HepG2 (cell line): Measurements from ENCODE around the gene MAPK6. TPM values are rescaled to one million over a fixed set of nuclear protein-coding genes. Genes with fewer than 3 reads are reported as not detected.
A peak's percentile ranks its signal among the peaks of the same experiment; 100 is the strongest.

Experiments used
- BRD4 ChIP-seq: sonication (generic); formaldehyde crosslinking; IDR thresholded peaks from 2 replicates; pipeline ENCODE4 v1.4.0; 2020; ENCODE audit warnings: missing genetic modification reagents
- CC2D1A ChIP-seq: sonication (generic); formaldehyde crosslinking; IDR thresholded peaks from 2 replicates; pipeline ENCODE4 v1.8.1; 2023; ENCODE audit warnings: mild to moderate bottlenecking, missing genetic modification reagents
- EZH2 ChIP-seq: conservative IDR thresholded peaks from 2 replicates; pipeline ENCODE4 v1.6.1; 2012; ENCODE audit warnings: mild to moderate bottlenecking, low read depth, low read length, moderate library complexity
- FOXJ3 ChIP-seq: sonication (generic); formaldehyde crosslinking; IDR thresholded peaks from 2 replicates; pipeline ENCODE4 v1.4.0; 2020; ENCODE audit warnings: missing genetic modification reagents, mild to moderate bottlenecking, borderline replicate concordance
- FOXK1 ChIP-seq: sonication (generic); formaldehyde crosslinking; IDR thresholded peaks from 2 replicates; pipeline ENCODE4 v1.4.0; 2020; ENCODE audit warnings: low read depth, missing genetic modification reagents, borderline replicate concordance
- GLMP ChIP-seq: sonication (generic); formaldehyde crosslinking; IDR thresholded peaks from 2 replicates; pipeline ENCODE4 v1.9.0; 2021; ENCODE audit warnings: missing genetic modification reagents, mild to moderate bottlenecking, borderline replicate concordance
- HHEX ChIP-seq: IDR thresholded peaks from 2 replicates; pipeline ENCODE4 v1.6.1; 2016; ENCODE audit warnings: control low read depth
- KDM2A ChIP-seq: sonication (generic); formaldehyde crosslinking; IDR thresholded peaks from 2 replicates; pipeline ENCODE4 v1.4.0; 2020; ENCODE audit warnings: low read depth, missing genetic modification reagents, borderline replicate concordance
- NR1H2 ChIP-seq: sonication (generic); formaldehyde crosslinking; IDR thresholded peaks from 2 replicates; pipeline ENCODE4 v1.8.1; 2022; ENCODE audit warnings: low read depth, missing genetic modification reagents, borderline replicate concordance
- PRPF4 ChIP-seq: fragments of 200-400 bp; formaldehyde crosslinking; IDR thresholded peaks from 2 replicates; pipeline ENCODE4 v1.6.1; 2016; ENCODE audit warnings: low read length, low read depth; ENCODE audit not compliant: poor library complexity, severe bottlenecking
- RARA ChIP-seq: IDR thresholded peaks from 2 replicates; pipeline ENCODE4 v1.6.1; 2016; ENCODE audit warnings: missing genetic modification reagents, missing compliant biosample characterization
- REL ChIP-seq: sonication (generic); formaldehyde crosslinking; conservative IDR thresholded peaks from 2 replicates; pipeline ENCODE4 v1.8.0; 2022; ENCODE audit warnings: mild to moderate bottlenecking, missing genetic modification reagents, moderate library complexity
- SIX1 ChIP-seq: sonication (generic); formaldehyde crosslinking; IDR thresholded peaks from 2 replicates; pipeline ENCODE4 v1.4.0; 2020; ENCODE audit warnings: missing genetic modification reagents, borderline replicate concordance
- SMAD3 ChIP-seq: sonication (generic); formaldehyde crosslinking; IDR thresholded peaks from 2 replicates; pipeline ENCODE4 v1.4.0; 2020; ENCODE audit warnings: missing genetic modification reagents
- YEATS2 ChIP-seq: sonication (generic); formaldehyde crosslinking; IDR thresholded peaks from 2 replicates; pipeline ENCODE4 v1.4.0; 2020; ENCODE audit warnings: missing genetic modification reagents, borderline replicate concordance
- ZNF18 ChIP-seq: sonication (generic); formaldehyde crosslinking; IDR thresholded peaks from 2 replicates; pipeline ENCODE4 v1.8.0; 2022; ENCODE audit warnings: mild to moderate bottlenecking, missing genetic modification reagents; ENCODE audit not compliant: insufficient replicate concordance
- ZNF275 ChIP-seq: sonication (generic); formaldehyde crosslinking; IDR thresholded peaks from 2 replicates; pipeline ENCODE4 v1.8.0; 2022; ENCODE audit warnings: missing genetic modification reagents, mild to moderate bottlenecking, inconsistent platforms, borderline replicate concordance
- ZSCAN29 ChIP-seq: sonication (generic); formaldehyde crosslinking; conservative IDR thresholded peaks from 2 replicates; pipeline ENCODE4 v1.4.0; 2020; ENCODE audit warnings: mild to moderate bottlenecking, missing genetic modification reagents
- polyA plus RNA-seq, 8 experiments: library from polyadenylated mRNA; depleted of rRNA in 3 of 8; stranded (reverse) in 7 of 8; unstranded in 1 of 8; fragments of >200 nt; fragmentation: Illumina TruSeq in 4 of 8; extraction: Trizol in 4 of 8; gene quantifications; 2 replicates each; pipeline versions ENCODE4 v1.2.1 to v1.2.3, GENCODE V29; 2011 to 2016; ENCODE audit warnings: low read depth in 4 of 8, missing spikeins in 1 of 8, mixed read lengths in 1 of 8; ENCODE audit not compliant: insufficient read depth in 1 of 8
- total RNA-seq, 5 experiments: library from RNA; depleted of rRNA; stranded (reverse); fragments of >200 nt; fragmentation: Illumina TruSeq; extraction: Trizol; gene quantifications; 2 replicates each; pipeline ENCODE4 v1.2.3, GENCODE V29; 2016; ENCODE audit warnings: low read depth in 1 of 5
- TF ChIP-seq, protein P1 (sequence below): sonication (generic); formaldehyde crosslinking; IDR thresholded peaks from 2 replicates; pipeline ENCODE4 v1.4.0; 2020; ENCODE audit warnings: mild to moderate bottlenecking, low read depth, missing genetic modification reagents
- TF ChIP-seq, protein P2 (sequence below): sonication (generic); formaldehyde crosslinking; IDR thresholded peaks from 2 replicates; pipeline ENCODE4 v1.4.0; 2020; ENCODE audit warnings: mild to moderate bottlenecking, missing genetic modification reagents

MAPK6 gene
- total and polyA plus RNA-seq, 2 of the 13 experiments (the other 11 are each of a cell fraction or from before 2014, with no cell fraction given), result 89.5 to 99.7 TPM

DNA sequence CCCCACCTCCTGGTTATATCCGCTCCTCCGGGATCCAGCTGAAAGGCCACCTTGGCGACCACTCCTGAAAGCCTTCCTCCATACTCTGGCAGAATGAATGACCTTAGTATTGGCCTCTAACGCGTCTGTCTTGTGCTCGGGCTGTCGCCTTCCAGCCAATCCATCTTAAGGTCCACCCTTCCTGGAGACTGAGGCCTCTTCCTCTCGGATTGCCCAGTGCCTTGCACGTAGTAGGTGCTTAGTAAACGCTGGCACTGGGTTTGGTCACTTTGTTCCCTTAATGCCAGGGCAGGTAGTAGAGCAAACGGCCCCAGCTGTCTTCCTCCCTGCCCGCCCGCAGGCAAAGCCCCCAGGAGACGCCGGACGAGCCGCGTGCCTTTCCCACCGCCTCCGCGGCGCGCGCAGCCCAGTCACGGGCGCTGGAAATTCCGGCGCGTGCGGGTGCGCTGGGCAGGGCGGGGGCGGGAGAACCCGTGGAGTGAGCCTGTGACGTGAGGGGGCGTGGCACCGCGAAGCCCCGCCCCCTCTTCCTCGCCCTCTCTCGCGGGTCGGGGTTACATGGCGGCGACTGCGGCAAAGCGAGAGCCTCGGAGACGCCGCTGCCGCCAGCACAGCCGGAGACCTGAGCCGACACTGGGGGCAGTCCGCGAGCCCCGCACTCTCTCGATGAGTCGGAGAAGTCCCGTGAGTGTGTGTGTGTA is at the start of gene MAPK6 (continued):
- TF ChIP-seq, protein P1, sequence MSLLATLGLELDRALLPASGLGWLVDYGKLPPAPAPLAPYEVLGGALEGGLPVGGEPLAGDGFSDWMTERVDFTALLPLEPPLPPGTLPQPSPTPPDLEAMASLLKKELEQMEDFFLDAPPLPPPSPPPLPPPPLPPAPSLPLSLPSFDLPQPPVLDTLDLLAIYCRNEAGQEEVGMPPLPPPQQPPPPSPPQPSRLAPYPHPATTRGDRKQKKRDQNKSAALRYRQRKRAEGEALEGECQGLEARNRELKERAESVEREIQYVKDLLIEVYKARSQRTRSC (CRISPR knock-in tag), result peak; percentile 94; the same call in 1 of the 2 replicates
- TF ChIP-seq SIX1 (no peak), FOXJ3 (CRISPR knock-in tag) (no peak), SMAD3 (CRISPR knock-in tag) (no peak), REL (peak; percentile 93), ZSCAN29 (CRISPR knock-in tag) (no peak), PRPF4 (no peak), GLMP (CRISPR knock-in tag) (no peak), FOXK1 (CRISPR knock-in tag) (peak; percentile 53; the same call in 1 of the 2 replicates), YEATS2 (CRISPR knock-in tag) (peak; percentile 81; the same call in 1 of the 2 replicates), ZNF275 (peak; percentile 97), ZNF18 (CRISPR knock-in tag) (peak; percentile 96), BRD4 (CRISPR knock-in tag) (peak; percentile 76), RARA (peak; percentile 68), KDM2A (CRISPR knock-in tag) (peak; percentile 94), EZH2 (no peak), NR1H2 (CRISPR knock-in tag) (no peak), HHEX (CRISPR knock-in tag) (no peak), CC2D1A (CRISPR knock-in tag) (no peak)
- TF ChIP-seq, protein P2, sequence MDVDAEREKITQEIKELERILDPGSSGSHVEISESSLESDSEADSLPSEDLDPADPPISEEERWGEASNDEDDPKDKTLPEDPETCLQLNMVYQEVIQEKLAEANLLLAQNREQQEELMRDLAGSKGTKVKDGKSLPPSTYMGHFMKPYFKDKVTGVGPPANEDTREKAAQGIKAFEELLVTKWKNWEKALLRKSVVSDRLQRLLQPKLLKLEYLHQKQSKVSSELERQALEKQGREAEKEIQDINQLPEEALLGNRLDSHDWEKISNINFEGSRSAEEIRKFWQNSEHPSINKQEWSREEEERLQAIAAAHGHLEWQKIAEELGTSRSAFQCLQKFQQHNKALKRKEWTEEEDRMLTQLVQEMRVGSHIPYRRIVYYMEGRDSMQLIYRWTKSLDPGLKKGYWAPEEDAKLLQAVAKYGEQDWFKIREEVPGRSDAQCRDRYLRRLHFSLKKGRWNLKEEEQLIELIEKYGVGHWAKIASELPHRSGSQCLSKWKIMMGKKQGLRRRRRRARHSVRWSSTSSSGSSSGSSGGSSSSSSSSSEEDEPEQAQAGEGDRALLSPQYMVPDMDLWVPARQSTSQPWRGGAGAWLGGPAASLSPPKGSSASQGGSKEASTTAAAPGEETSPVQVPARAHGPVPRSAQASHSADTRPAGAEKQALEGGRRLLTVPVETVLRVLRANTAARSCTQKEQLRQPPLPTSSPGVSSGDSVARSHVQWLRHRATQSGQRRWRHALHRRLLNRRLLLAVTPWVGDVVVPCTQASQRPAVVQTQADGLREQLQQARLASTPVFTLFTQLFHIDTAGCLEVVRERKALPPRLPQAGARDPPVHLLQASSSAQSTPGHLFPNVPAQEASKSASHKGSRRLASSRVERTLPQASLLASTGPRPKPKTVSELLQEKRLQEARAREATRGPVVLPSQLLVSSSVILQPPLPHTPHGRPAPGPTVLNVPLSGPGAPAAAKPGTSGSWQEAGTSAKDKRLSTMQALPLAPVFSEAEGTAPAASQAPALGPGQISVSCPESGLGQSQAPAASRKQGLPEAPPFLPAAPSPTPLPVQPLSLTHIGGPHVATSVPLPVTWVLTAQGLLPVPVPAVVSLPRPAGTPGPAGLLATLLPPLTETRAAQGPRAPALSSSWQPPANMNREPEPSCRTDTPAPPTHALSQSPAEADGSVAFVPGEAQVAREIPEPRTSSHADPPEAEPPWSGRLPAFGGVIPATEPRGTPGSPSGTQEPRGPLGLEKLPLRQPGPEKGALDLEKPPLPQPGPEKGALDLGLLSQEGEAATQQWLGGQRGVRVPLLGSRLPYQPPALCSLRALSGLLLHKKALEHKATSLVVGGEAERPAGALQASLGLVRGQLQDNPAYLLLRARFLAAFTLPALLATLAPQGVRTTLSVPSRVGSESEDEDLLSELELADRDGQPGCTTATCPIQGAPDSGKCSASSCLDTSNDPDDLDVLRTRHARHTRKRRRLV (CRISPR knock-in tag), result peak; percentile 75
